ENCODE data around the gene MADCAM1.

Gene MADCAM1

DNA sequence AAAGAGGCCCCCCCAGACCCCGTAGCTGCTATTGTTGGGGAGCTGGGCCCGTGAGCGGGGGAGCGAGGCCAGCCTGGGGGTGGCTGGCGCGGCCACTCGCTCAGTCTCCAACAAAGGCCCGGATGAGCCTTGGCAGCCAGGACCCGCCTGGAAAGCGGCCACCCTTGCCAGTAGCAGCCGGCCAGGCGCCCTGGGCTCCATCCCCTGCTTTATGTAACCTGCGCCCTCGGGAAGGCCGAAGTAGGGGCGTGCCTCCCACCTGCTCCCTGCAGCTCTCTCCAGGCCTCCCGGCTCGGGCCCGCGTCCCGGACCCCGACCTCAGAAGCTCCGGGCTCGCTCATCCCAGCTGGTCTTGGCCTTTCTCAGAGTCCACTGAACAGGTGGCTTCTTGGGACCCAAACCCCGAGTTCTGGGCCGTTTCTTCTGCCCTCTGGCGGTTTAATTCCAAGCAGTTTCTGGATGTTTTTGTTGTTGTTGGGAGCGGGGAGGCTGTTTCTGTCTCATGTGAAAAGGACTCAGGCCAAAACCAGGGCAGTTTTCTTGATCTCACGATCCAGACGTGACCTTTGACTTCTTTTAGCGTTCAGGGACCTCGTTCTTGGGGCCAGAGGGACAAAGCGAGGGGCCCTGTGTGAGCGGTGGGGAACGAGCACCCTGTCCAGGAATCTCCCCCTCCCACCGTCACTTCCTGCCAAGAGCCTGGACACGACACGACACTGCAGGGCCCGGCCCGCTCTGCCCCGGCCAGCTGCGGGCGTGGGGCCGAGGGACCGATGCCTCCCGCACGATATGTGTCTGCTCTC lies 36.5 kb downstream of the MADCAM1 start:
- no peak for DNase-seq

DNA sequence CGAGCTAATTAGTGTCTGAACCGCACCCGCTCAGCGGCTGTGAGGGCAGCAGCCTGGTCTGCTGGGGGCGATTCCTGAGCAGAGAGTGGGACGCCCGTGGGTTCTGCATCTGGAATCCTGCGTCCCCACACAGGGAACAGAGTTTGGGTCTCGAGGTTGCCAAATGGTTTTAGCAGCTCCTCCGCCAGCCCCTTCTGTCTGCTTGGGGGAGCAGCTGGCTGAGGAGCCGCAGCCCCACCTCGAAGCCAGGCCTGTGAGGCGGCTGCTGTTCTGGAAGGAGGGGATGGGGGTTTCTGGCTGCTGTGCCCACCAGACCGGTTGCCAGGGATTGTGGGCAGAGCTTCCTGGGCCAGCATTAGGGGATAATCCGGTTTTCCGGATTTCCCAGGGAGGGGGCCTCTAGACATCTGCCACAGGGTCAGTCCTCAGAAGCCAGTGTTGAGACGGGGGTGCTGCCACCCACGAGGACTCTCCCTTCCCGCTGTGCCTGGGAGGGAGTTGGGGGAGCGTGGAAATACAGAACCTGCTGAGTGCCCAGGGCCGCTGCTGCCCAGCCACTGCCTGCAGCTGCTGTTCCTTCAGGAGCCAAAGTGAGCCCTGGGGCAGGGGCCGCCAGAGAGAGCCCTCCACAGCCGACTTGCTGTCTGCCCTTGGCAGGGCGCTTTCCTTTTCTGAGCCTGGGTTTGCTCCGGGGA lies 37.2 kb downstream of the MADCAM1 start:
- no peak for DNase-seq

DNA sequence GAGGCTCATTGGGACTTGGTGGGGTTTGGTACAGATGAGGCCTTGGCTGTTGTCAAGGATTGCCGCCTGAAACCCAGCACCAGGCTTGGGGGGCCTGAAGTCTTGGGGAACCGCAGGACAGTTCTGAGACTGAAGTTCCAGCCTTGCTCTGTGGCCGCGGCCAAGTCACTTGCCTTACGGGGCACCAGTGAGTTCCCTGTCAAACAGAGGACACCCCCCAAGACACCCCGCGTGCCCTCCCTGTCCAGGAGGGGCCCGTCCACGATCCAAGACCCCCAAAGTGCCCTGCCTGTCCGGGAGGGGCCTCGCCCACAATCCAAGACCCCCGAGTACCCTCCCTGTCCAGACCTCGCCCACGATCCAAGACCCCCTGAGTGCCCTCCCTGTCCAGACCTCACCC lies 37.8 kb downstream of the MADCAM1 start:
- DNase-seq = no peak

DNA sequence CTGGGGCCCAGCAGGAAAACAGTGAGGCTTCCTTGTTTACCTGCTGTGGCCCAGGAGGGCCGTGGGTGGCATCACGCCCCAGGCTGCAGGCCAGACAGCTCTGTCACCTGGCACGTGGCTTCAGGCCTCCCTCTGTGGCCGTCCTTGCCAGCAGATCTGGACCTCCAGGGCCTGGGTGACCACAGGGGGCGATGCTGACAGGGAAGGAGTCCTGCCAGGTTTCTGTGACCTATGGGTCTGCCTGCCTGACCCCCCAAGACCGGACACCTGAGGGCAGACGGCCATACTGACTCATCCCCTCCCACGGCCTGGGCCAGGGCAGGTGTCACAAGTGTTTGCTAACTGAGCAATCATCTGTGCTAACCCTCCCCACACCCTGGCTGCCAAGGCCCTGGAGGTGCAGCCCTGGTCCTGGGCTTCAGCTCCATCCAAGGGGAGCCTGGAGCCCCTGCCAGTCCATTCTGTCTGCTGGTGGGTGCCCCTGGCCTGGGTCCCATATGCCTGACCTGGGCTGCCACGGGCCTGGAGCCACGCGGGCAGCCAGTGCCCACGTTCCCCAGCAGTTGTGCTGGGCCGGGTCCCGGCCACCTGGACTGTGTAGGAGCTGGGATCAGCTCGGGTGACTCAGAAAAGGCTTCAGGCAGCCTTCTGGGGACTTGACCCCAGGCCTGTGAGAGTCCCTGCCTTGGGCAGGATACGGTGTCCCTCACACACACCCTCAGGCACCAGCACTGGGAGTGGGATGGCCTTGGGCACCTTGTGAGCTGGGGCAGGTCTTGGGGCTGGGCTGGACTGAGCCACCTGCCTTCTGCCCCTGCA lies 38.9 kb downstream of the MADCAM1 start:
- DNase-seq = no peak

DNA sequence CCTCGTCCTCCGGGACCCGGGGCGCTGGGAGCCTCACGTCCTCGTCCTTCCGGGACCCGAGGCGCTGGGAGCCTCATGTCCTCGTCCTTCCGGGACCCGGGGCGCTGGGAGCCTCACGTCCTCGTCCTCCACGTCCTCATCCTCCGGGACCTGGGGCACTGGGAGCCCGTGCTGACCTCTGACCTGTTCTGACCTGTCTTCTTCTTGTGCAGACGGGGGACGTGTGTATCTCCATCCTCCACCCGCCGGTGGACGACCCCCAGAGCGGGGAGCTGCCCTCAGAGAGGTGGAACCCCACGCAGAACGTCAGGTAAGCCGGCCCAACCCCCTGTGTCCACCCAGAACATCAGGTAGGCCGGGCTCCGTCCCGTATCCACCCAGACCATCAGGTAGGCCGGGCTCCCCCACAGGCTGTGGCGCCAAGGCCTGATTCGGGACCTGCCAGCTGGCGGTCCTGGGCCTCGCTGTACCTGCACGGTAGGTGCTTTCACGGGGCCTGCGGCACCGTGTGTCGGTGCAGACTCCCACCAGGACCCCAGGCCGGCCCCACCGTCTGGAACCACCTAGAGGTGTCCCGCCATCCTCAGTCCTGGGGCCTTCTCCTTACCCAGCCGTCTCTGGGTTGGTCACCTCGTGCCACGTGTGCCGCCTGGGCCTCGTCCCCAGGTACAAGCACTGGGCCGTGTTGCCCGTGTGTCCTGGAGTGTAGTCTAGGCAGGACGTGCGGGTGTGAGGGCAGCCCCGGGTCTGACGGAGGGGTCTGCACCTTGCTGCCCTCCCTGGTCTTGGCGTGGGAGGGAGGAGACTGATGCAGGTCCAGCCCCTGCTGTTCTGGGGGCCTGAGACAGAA lies 40.0 kb downstream of the MADCAM1 start:
- DNase-seq = no peak

DNA sequence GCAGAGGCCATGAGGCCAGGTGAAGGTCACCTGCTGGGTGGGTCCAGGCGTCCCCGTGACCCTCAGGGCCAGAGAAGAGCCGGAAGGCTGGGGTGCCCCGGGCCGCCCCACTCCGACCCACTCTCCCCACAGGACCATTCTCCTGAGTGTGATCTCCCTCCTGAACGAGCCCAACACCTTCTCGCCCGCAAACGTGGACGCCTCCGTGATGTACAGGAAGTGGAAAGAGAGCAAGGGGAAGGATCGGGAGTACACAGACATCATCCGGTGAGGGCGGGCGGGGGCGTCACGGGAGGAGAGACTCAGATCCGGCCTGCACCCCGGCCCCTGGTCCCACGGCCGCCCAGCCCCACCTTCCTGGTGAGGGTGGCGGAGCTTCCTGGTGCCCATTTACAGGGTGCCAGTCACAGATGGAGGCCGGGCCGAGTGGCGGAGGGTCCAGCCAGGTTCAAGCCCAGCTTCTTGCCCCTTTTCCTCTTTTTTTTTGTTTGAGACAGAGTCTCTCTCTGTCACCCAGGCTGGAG lies 40.7 kb downstream of the MADCAM1 start:
- DNase-seq = no peak

DNA sequence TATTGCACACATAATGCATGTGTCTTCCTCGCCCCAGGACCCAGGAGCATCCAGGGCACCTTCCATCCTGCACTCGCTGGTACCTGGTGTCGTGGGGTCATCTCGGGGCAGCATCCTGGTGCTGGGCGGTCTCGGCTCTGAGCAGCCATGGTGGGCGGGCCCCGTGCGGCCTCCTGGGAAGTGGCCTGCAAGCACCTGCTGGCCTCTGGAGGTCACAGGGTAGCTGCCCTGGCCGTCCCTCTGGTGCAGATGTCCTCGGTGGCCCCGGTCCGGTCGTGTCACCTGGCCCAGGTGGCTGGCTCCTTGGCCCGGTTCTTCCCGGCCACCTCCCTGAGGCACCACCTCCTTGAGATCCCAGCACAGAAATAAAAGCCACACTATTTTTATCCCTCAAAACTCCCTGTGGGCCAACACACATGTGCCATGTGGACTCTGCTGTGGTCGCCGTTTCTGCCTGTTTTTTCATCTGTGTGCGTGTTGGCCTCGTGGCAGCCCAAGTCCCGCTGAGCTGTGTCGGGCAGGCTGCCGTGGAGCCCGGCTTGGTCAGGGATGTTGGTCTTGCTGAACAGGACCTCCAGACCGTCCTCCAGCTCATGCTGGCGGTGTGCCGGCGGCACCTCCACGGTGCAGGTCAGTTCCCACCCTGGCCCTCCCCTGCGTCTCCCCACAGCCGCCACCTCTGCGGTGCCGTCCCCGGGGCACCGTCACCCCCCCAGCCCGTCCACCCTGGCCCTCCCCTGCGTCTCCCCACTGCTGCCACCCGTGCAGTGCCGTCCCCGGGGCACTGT lies 42.5 kb downstream of the MADCAM1 start:
- no peak for DNase-seq

DNA sequence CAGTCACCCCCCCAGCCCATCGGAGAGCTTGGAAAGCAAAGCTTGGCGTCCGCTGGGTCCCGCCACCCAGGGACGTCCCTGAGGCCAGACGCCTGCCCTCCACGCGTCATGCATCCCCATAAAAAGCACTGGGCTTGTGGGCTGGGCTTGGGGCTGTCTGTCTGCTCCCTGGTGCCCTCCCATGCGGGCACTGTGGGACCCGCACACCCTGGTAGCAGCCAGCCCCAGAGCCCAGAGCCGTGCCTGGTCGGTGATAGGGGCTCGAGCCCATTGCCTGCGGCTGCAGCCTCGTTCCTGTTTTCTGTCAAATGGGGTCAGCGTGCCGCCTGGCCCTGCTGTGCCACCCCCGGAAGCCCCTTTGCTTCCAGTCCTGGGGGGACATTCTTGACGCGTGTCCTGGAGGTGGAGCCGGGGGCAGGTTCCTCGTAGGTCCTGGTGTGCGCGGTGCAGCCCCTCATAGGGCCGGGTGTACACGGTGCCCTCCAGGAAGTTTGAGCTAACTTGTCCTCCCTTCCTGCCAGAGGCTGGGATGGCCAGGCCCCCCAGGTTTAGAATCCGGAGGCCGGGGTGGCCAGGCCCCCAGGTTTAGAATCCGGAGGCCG lies 43.2 kb downstream of the MADCAM1 start:
- no peak for DNase-seq

DNA sequence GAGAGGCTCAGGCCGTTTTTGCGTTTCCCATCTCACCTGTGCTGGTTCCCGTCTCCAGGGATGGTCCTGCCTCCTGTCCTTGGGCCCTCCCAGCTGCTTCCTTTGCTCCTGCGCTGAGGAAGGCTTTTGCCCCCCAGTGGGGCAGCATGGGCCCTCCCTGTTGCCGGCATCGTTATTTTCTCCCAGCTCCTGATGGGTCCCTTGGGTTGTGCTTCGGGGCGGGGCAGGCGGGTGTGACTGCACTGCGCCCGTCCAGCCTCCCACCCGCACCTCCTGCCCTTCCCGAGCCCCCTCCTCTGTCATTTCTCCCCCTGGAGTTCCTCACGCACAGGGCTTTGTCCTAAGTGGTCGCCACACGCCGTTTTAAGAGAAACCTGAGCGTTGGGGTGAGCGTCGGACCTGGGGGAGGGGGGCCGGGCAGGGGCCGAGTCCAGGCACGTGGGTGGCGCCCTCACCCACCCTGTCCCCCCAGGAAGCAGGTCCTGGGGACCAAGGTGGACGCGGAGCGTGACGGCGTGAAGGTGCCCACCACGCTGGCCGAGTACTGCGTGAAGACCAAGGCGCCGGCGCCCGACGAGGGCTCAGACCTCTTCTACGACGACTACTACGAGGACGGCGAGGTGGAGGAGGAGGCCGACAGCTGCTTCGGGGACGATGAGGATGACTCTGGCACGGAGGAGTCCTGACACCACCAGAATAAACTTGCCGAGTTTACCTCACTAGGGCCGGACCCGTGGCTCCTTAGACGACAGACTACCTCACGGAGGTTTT lies 44.8 kb downstream of the MADCAM1 start:
- DNase-seq = no peak

DNA sequence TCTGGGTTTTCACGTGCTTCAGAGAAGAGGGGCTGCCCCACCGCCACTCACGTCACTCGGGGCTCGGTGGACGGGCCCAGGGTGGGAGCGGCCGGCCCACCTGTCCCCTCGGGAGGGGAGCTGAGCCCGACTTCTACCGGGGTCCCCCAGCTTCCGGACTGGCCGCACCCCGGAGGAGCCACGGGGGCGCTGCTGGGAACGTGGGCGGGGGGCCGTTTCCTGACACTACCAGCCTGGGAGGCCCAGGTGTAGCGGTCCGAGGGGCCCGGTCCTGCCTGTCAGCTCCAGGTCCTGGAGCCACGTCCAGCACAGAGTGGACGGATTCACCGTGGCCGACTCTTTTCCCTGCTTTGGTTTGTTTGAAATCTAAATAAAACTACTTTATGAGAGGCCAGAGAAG lies 45.4 kb downstream of the MADCAM1 start:
- no peak for DNase-seq

DNA sequence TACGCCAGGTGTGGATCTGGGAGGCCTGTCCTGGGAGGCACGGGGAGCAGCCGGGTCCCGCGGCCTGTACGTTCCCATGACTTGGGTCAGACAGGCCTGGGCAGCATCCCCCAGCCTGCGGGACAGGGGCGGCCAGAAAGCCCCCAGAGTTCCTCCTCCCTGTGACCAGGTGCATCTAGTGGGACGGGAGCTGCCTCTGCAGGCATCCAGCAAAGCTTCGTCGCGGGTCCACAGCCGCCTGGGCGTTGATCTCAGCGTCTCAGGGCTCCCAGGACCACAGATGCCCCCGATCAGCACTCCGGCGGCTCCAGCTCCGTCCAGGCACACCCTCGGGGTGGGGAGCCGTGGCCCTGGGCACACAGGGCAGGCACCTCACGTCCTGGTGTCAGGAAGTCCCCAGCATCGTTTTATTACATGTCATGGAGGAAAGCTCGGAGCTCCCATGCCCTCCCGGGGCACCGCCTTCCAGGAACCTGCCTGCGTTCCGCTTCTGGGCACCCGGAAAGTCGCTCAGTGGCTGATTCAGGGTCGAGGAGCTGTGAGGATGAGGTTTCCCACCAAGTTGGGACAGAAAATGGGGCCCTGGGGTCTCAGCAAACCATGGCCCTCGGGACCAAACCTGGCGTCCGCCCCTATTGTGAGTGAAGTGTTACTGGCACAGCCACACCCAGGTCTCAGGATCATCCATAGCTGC lies 46.0 kb downstream of the MADCAM1 start:
- DNase-seq = no peak

DNA sequence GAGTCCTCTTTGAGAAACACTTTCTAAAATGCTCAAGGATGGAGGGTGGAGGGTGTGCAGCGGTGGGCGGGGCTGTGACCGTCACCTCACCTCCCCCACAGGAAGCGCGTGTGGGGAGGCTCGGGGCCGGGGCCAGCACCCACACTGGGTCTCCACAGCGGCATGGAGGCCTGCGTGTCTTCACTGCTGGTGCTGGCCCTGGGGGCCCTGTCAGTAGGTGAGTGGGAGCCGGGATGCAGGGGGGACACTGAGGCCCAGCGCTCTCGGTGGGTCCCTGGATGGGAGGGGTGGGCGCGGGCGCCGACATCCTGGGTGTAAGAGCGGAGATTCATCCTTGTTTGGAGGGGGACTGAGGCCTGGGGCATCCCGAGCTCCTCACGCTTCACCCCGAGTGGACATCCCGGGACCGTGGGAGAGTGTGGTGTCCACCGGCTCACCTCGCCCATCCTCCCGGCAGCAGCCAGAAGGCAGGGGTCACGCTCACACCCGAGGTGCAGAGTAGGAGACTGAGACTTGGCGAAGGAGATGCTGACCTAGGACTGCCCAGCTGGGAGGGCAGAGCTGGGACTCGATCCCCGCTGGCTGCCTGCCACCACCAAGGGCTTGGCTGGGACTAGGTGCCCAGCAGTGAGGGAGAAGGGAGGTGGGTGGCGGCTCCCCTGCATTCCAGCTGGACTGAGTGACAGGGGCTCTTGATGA lies 47.8 kb downstream of the MADCAM1 start, which contains the start of gene GZMM:
Gene GZMM, plus strand, starts transcription at position 144 of the 699 bp plus-strand sequence. Its CDS starts 19 bp downstream, at position 163.
- DNase-seq = peak; percentile 68

DNA sequence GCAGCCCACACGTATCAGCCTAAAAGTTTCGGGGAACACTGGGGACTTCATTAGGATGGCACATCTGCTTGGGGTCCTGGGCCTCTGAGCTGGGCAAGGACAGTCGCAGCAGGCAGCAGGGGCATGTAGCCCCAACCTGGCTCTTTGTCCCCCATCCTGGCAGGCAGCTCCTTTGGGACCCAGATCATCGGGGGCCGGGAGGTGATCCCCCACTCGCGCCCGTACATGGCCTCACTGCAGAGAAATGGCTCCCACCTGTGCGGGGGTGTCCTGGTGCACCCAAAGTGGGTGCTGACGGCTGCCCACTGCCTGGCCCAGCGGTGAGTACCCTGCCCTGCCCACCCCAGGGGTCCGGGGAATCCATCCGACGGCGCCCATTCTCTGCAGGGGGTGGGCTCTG lies 50.8 kb downstream of the MADCAM1 start:
- no peak for DNase-seq

DNA sequence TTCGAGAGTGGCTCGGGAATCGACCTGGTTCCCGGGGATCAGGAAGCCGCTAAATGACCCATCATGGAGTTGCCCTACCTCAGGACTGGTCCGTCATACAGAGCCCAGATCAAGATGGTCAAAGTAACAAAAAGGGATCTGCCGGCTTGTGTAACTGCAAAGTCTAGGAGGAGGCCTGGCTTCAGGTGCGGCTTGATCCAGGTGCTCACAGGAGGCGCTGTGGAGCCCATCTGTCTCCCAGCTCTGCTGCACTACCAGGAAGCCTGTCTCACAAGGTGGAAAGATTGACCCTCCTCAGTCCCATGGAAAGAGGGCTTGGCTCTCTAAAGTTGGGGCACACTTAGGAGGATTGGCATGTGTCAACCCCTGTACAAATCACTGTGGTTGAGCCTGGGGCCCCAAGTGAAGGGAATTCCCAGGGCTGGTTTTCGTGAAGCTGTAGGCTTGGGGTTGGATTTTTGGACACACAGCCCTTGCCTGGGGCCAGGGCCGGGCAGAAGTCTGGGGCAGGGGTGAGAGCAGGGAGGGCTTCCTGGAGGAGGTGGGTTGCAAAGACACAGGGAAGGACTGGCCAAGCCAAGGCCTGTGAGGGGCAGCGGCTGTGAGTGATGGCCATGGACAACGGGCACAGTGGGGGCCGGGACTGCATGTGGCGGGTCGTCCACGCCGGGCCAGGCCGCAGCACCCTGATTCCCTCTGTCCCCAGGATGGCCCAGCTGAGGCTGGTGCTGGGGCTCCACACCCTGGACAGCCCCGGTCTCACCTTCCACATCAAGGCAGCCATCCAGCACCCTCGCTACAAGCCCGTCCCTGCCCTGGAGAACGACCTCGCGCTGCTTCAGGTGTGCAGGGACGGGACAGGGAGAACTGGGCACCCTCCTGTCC lies 51.8 kb downstream of the MADCAM1 start:
- no peak for DNase-seq

DNA sequence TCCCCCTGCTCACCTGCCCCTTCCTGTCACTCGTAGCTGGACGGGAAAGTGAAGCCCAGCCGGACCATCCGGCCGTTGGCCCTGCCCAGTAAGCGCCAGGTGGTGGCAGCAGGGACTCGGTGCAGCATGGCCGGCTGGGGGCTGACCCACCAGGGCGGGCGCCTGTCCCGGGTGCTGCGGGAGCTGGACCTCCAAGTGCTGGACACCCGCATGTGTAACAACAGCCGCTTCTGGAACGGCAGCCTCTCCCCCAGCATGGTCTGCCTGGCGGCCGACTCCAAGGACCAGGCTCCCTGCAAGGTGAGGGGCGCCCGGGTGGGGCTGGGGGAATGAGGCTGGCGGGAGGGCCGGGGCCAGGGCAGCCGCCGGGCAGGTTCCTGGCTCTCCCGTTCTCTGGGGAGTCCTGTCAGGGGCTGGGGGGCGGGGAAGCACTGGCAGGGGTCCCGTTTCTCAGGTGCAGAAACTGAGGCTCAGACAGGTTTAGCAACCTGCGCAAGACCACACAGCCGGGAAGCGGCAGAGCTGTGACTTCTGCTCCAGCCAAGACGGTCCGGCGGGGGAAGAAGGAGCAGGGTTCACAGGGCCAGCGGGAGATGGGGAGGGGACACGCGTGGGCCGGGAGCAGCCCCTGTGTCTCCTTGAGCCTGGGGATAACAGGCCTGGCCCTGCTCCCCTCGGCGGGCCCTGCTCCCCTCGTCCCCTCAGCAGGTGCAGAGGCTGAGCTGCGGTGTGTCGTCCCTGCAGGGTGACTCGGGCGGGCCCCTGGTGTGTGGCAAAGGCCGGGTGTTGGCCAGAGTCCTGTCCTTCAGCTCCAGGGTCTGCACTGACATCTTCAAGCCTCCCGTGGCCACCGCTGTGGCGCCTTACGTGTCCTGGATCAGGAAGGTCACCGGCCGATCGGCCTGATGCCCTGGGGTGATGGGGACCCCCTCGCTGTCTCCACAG lies 52.9 kb downstream of the MADCAM1 start:
- DNase-seq = no peak

DNA sequence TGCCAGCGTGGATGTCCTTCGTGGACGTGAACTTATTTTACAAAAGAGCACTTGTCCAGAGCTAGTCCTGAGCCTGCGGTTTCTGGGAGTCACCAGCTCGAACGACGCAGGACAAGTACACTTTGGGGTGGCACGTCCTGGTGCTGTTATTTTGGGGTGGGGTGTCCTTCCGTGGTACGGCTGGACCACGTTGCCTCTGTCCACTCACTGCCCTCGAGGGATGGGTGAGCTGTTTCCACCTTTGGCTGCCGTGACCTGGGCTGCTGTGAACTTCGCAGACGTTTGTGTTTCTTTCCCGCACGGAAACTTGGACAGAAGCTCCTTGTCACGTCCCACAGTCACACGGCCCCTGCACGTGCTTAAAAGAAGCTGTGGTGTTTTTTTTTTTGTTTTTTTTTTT lies 58.5 kb downstream of the MADCAM1 start:
- no peak for DNase-seq

Data from activated CD4-positive, CD25-positive, alpha-beta regulatory T cell treated with anti-CD3 and anti-CD28 coated beads, Interleukin-2, amount 50 U/mL, for 72 hours (primary cell).